Ishikawa (cell line): ENCODE data around the gene TNKS1BP1.

Experiments
- CEBPB ChIP-seq: IDR thresholded peaks from 2 replicates; pipeline ENCODE4 v1.6.1; 2012
- CREB1 ChIP-seq: IDR thresholded peaks from 2 replicates; pipeline ENCODE4 v1.6.1; 2012; ENCODE audit warnings: low read depth
- EGR1 ChIP-seq: IDR thresholded peaks from 2 replicates; pipeline ENCODE4 v1.6.1; 2012
- EP300 ChIP-seq: IDR thresholded peaks from 2 replicates; pipeline ENCODE4 v1.6.1; 2012; ENCODE audit warnings: borderline replicate concordance
- FOXM1 ChIP-seq: IDR thresholded peaks from 2 replicates; pipeline ENCODE4 v1.6.1; 2012; ENCODE audit warnings: low read depth, borderline replicate concordance
- MAX ChIP-seq: IDR thresholded peaks from 2 replicates; pipeline ENCODE4 v1.6.1; 2012
- NFIC ChIP-seq: IDR thresholded peaks from 2 replicates; pipeline ENCODE4 v1.6.1; 2012
- RAD21 ChIP-seq: IDR thresholded peaks from 2 replicates; pipeline ENCODE4 v1.6.1; 2012; ENCODE audit warnings: low read depth
- REST ChIP-seq: IDR thresholded peaks from 2 replicates; pipeline ENCODE4 v1.6.1; 2012; ENCODE audit warnings: low read depth, mild to moderate bottlenecking
- TAF1 ChIP-seq: IDR thresholded peaks from 2 replicates; pipeline ENCODE4 v1.6.1; 2012; ENCODE audit warnings: low read depth, mild to moderate bottlenecking
- TCF12 ChIP-seq: IDR thresholded peaks from 2 replicates; pipeline ENCODE4 v1.6.1; 2012; ENCODE audit warnings: low read depth
- TEAD4 ChIP-seq: IDR thresholded peaks from 2 replicates; pipeline ENCODE4 v1.6.1; 2012
- USF1 ChIP-seq: IDR thresholded peaks from 2 replicates; pipeline ENCODE4 v1.6.1; 2012
- YY1 ChIP-seq: IDR thresholded peaks from 2 replicates; pipeline ENCODE4 v1.6.1; 2012; ENCODE audit warnings: low read depth
- ZBTB7A ChIP-seq: IDR thresholded peaks from 2 replicates; pipeline ENCODE4 v1.6.1; 2012; ENCODE audit warnings: low read depth

TNKS1BP1 gene

GRCh38 chr11:57290288-57290687, 34.5 kb downstream of the TNKS1BP1 start:
- TF ChIP-seq TEAD4 (no peak), MAX (no peak), CREB1 (no peak), TCF12 (no peak), NFIC (no peak), ZBTB7A (no peak), TAF1 (no peak), CEBPB (no peak), USF1 (no peak), REST (no peak), FOXM1 (no peak), EP300 (no peak), EGR1 (no peak), YY1 (no peak), RAD21 (no peak)

DNA sequence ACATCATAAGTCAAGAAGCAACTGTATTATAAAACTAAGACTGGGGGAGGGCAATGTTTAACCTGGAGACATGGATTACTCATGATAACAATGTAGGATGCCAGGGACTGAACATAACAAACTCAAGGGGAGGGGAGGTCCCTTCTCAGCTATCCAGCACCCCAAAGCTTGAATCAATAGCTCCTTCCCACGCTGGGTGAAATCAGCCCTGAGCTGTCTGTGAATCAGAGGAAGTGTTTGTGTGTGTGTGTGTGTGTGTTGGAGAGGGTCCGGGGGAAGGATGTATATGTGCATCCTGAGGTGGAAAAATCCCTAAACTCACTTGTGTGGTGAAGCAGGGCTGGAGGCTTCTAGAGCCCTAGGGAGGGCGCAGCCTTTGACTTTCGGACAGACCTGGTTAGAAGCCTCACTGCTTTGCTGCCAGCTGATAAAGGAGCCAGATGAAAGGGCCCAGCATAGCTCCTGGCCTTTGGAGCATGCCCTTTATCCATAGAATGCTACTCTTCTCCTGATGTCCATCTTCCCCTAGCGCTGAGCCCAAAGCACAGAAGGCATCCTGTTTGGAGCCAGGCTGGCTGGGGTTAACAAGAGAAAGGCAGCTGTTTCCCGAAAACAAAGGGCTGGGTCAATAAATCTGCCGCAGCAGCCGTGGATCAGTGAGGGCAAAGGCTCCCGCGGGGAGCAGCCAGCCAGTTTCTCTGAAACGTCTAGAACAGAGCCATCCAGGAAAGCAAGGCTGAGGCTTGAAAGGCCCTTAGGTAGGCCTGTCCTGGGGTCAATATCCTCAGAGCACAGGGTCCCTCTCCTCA, 35.8 kb downstream of the TNKS1BP1 start:
- TF ChIP-seq MAX: no peak
- TF ChIP-seq YY1: no peak
- no peak for TF ChIP-seq USF1
- TF ChIP-seq RAD21: no peak
- no peak for TF ChIP-seq EP300

DNA sequence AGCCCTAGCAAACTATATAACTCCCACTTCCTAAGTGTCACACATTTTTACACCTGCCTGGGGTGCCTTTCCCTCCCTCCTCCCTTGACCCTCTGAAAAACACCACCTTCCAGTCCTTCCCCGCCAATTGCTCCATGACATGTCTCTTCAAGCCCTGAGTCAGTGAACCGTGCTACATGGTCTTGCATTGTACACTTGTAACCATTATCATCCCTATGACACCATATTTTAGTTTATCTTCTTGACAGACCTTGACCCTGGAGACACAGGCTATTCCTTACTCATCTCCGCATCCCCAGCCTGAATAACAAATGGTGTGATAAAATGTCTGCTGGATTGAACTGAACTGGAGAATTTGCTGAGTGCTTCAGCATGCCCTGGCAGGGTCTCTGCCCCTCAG, 36.9 kb downstream of the TNKS1BP1 start:
- TF ChIP-seq CREB1 (no peak), YY1 (no peak), TAF1 (no peak), TCF12 (no peak), CEBPB (no peak), FOXM1 (no peak)

DNA sequence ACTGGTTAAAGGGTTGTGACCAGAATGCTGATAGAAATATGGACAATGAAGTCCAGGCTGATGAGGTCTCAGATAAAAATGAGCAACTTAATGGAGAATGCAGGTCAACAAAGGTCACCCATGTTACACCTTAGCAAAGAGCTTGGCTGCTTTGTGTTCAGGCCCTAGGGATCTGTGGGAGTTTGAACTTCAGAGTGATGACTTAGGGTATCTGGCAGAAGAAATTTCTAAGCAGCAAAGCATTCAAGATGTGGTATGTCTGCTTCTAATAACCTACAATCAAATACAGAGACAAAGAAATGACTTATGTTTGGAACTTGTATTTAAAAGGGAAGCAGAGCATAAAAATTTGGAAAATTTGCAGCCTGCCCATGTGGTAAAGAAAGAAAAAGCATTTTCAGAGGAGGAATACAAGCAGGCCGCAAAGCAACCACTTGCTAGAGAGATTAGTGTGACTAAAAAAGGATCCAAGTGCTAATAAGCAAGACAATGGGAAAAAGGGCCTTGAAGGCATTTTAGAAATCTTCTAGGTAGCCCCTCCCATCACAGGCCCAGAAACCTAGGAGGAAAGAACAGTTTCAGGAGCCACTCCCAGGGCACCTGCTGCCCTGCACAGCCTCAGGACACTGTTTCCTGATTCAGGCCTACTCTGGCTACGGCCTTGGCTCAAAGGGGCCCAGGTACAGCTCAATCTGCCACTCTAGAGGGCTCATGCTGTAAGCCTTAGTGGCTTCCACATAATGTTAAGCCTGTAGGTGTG, 41.3 kb downstream of the TNKS1BP1 start:
- no peak for TF ChIP-seq TCF12
- TF ChIP-seq TEAD4: no peak
- no peak for TF ChIP-seq USF1
- no peak for TF ChIP-seq EGR1
- no peak for TF ChIP-seq TAF1
- no peak for TF ChIP-seq MAX
- no peak for TF ChIP-seq RAD21
- TF ChIP-seq FOXM1: no peak
- TF ChIP-seq CREB1: no peak
- no peak for TF ChIP-seq EP300
- no peak for TF ChIP-seq REST
- TF ChIP-seq ZBTB7A: no peak
- no peak for TF ChIP-seq NFIC
- TF ChIP-seq CEBPB: no peak
- TF ChIP-seq YY1: no peak

DNA sequence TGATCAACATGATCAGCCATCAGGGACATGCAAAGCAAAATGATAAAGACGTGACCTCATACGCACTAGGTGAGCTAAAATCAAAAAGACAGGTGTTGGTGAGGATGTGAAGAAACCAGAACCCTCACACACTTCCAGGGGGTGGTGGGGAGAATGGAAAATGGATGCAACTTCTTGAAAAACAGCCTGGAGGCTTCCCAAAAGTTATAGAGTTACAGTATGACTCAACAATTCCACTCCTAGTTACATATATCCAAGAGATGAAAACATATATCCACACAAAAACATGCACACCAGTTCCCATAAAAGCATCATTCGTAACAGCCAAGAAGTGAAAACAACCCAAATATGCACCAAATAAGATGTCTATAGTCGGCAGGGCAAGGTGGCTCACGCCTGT, 45.6 kb downstream of the TNKS1BP1 start:
- TF ChIP-seq NFIC (no peak), EGR1 (no peak), TEAD4 (no peak), EP300 (no peak), TAF1 (no peak), YY1 (no peak), MAX (no peak), RAD21 (no peak), REST (no peak), CEBPB (no peak), TCF12 (no peak), USF1 (no peak), CREB1 (no peak), FOXM1 (no peak), ZBTB7A (no peak)
